ENCODE data around the gene GPM6B. TPM values are rescaled to one million over a fixed set of nuclear protein-coding genes. Genes with fewer than 3 reads are reported as not detected.

GPM6B gene
- total and polyA plus RNA-seq, 2 donors (not counting 3 experiments of a cell fraction or from before 2014, with no cell fraction given), result 0.30 TPM; not detected in 1

GRCh38 chrX:13780868-13781427 is 35.9 kb downstream of the GPM6B start:
- Histone ChIP-seq H3K27me3 (ENCODE audit: control insufficient read depth in 2 of 2, insufficient read depth in 2 of 2, low read length in 2 of 2) (no peaks in the 10 kb centered on the region), H2AFZ (ENCODE audit: low read depth, low read length) (no peak overlapping the region), H3K4me2 (ENCODE audit: insufficient read depth, low read length) (no peak overlapping the region), H4K20me1 (replicated peaks; ENCODE audit: control insufficient read depth, extremely low read depth, insufficient read depth, low read length) (no peaks in the 10 kb centered on the region), H3K36me3 (ENCODE audit: control insufficient read depth in 2 of 2, extremely low read depth in 1 of 2, insufficient read depth in 2 of 2, low read length in 2 of 2) (no peaks in the 10 kb centered on the region), H3K4me3 (replicated peaks in 1 of 3; ENCODE audit: insufficient read depth in 1 of 3, low read depth in 1 of 3, low read length in 3 of 3) (no peak overlapping the region), H3K9me1 (replicated peaks; ENCODE audit: control insufficient read depth, extremely low read depth, insufficient read depth, low read length) (no peaks in the 10 kb centered on the region), H3K9ac (replicated peaks; ENCODE audit: extremely low read depth, insufficient read depth, low read length) (no peak overlapping the region), H3K4me1 (ENCODE audit: control insufficient read depth, extremely low read depth, insufficient read depth, low read length) (peaks cover 4% of the 10 kb centered on the region), H3K79me2 (ENCODE audit: control insufficient read depth, insufficient read depth, low read length) (no peaks in the 10 kb centered on the region), H3K27ac (ENCODE audit: insufficient read depth, low read depth, low read length) (no peak overlapping the region), H3K9me3 (replicated peaks; ENCODE audit: control insufficient read depth, insufficient read depth, low read length) (no peaks in the 10 kb centered on the region)
- intact Hi-C loops (cut with micrococcal nuclease), result no loop called here
- CTCF ChIA-PET, result no interaction called here
- no peak for FAIRE-seq
- DNase-seq (ENCODE audit: low read depth, low spot score), result no peak
- POLR2A ChIA-PET, result no interaction called here
- no TSS peak for BruUV-seq (replicated peaks)
- dilution Hi-C loops (cut with MboI; ENCODE audit: extremely low pct_ligation_motif_present, low sequenced_read_pairs), result no loop called here
- TF ChIP-seq JUN (IDR thresholded peaks at IDR 0.05; ENCODE audit: borderline replicate concordance, insufficient read depth, insufficient read length, low read depth) (no peak), POLR2A (IDR thresholded peaks at IDR 0.05; ENCODE audit: low read depth, low read length) (no peak), MYC (IDR thresholded peaks at IDR 0.05; ENCODE audit: low read depth, low read length) (no peak), CTCF (IDR thresholded peaks at IDR 0.05; ENCODE audit: extremely low read depth in 1 of 2, insufficient read depth in 1 of 2, low read depth in 1 of 2, low read length in 2 of 2) (no peak), GATA2 (IDR thresholded peaks at IDR 0.05; ENCODE audit: insufficient read depth, insufficient read length, low read depth, low read length) (no peak), FOS (IDR thresholded peaks at IDR 0.05; ENCODE audit: borderline replicate concordance, insufficient read depth, low read length) (no peak), EZH2 (IDR thresholded peaks at IDR 0.05; ENCODE audit: borderline replicate concordance, low read depth, low read length, severe bottlenecking) (no peak), MAX (IDR thresholded peaks at IDR 0.05; ENCODE audit: insufficient read depth, insufficient read length) (no peak), POLR2AphosphoS5 (IDR thresholded peaks at IDR 0.05; ENCODE audit: insufficient read depth, low read depth, low read length) (no peak)
